Stimulated activated CD8-positive, alpha-beta memory T cell treated with anti-CD3 and anti-CD28 coated beads, Interleukin-15, amount 100 ng/mL, for 4 hours (primary cell): ENCODE data around the gene PTPN1.
"Not testable (repeated sequence)": the region's sequence is repeated elsewhere in the genome, so short reads cannot be mapped to it uniquely, and the experiment has no call there.

Experiments
- DNase-seq, 2 donors: peaks; one replicate each; pipeline ENCODE4 v3.0.0-alpha.2; 2020; ENCODE audit warnings: low read depth in 2 of 2

PTPN1 gene

GRCh38 chr20:50608750-50609104 lies 98.5 kb downstream of the PTPN1 start:
- no peak for DNase-seq

DNA sequence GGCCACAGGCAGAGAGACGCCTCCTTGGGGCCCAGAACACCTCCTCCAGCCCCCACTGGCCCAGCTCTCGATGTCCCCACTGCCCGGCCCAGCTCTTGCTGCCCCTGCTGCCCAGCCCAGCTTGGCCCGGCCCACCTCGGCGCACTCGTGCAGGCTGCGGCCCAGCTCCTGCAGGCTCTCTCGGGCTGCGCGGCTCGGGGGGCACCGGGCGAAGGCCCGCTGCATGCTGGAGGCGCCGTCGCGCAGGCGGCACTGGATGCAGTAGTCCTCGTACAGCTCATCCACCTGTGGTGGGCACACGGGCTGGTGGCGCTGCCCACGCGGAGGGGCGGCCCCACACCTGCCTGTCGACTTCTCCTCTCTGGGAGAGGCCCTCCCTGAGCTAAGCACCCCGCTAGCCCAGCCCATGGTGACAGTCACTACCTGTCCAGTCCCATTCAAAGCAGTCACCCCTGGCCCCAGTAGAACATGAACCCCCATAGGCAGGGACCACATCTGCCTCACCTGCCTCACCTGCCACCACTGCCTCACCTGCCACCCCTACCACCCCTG lies 99.3 kb downstream of the PTPN1 start:
- no peak for DNase-seq

DNA sequence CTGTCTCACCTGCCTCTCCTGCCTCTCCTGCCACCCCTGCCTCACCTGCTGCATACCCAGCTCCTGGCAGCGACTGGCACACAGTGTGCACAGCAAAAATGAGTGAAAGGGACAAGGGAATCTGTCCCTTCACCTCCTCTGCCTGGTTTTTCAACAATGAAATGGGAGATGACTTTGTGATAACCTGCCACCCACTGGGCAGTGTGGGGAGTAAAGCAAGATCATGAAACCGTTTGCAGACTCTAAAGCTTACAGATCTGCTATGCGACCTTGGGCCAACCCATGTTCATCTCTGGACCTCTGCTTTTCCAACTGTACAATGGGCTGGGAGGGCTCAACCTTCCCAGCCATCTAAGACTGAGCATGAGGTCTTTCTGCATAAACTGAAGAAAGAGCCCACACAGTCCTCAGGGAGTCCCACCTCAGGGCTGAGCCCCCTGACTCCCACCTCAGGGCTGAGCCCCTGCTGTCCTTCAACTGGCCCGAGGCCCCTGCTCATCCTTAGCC lies 100.1 kb downstream of the PTPN1 start:
- no peak for DNase-seq

- no peak for DNase-seq
Observed at GRCh38 chr20:50611128-50611810, 101.1 kb downstream of the PTPN1 start.

- DNase-seq: no peak
Observed at GRCh38 chr20:50613438-50614169, 103.4 kb downstream of the PTPN1 start.

DNA sequence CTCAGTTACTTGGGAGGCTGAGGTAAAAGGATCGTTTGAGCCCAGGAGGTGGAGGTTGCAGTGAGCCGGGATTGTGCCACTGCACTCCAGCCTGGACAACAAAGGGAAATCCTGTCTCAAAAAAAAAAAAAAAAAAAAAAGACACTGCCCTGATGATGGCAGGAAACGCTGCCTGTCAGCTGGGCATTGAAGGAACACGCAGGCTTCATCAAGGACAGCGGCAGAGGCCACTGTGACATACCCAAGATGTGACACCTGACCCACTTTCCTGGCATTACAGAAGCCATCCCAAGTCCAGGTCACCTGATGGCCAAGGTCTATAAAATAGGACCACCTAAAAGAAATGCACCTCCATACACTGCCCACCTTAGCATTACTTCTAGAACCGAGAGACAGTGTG lies 105.2 kb downstream of the PTPN1 start:
- DNase-seq: no peak

DNA sequence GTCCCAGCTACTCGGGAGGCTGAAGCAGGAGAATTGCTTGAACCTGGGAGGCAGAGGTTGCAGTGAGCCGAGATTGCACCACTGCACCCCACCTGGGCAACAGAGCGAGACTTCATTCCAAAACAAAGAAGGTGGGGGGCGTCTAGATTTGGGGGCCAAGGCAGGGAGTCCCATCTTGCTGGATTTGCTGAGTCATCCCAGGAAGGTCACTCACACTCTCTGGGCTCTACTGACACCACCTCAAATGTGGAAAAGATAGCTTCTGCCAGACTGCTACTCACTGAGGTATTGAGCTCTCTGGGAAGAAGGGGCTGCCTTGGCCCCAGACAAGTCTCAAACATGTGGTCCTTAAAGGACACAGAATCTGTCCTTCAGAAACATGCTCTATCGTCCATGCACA lies 106.8 kb downstream of the PTPN1 start:
- no peak for DNase-seq

DNA sequence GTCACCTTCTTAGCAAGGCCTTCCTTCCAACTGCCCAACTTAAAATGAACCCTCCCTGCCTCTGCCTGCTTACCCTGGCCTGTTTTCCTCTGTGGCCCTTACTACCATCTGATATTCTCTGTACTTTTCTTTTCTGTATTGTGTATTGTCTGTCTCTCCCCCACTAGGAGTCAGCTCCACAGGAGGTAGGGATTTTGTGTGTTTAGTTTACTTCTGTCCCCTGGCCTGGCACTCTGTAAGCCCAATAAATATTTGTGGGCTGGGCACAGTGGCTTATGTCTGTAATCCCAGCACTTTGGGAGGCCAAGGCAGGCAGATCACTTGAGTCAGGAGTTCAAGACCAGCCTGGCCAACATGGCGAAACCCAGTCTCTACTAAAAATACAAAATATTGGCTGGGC lies 108.4 kb downstream of the PTPN1 start:
- DNase-seq: no peak

GRCh38 chr20:50620459-50620858 lies 110.3 kb downstream of the PTPN1 start:
- DNase-seq: not testable (repeated sequence)

DNA sequence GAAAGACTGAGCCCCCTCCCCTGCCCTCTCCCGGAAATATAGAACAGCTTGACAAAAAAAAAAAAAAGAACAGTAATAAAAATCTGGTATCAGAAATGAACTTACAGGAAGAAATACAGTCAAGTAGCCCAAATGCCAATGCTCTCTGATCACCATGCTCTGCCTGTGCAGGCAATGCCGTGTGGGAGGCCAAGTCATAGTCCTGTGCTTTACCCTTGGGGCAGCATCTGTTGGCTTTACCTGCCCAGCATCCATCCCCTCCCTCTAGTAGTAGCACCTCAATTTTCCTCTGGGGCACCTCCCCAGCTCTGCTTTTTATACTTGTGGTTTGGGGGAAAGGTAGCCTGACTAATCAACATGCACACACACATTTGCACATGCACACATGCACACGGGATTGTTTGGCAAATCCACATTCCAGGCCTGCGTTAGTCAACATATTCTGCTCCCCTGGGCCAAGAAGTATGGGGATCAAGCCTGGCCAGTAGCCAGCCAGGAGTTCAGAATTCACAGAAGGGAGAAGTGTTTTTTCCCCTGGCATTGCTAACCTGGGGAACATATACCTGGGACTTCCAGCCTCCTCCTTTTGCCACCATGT lies 111.0 kb downstream of the PTPN1 start:
- no peak for DNase-seq

DNA sequence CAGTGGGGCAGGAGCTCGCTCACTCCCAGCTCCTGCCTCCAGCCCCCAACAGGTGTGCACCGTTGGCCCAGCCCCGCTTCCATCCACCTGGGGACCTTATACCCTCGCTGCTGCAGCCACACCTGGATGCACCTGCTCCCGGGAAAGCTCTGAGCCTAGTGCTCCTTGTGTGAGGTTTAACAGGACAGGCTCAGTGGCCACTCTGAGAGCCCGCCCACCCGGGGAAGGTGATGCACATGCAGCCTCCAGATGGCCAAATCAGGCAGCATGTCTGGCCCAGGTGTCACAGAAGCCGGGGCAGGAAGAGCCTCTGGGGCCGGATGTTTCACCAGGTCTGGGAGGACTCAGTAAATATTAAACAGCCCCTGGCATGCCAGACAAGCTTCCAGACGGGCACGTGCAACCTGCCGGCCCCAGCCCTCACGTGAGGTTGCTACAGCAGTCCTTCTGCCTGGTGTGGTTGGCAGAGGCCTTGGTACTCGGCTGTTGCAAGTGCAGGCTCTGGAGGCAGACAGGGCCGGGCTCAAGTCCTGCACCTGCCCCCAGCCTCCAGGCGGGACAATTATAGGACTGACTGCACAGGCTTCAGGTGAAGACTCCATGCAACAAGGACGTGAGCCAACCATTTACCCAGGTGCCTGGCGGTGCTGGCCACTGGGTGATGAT lies 114.3 kb downstream of the PTPN1 start:
- DNase-seq: no peak

DNA sequence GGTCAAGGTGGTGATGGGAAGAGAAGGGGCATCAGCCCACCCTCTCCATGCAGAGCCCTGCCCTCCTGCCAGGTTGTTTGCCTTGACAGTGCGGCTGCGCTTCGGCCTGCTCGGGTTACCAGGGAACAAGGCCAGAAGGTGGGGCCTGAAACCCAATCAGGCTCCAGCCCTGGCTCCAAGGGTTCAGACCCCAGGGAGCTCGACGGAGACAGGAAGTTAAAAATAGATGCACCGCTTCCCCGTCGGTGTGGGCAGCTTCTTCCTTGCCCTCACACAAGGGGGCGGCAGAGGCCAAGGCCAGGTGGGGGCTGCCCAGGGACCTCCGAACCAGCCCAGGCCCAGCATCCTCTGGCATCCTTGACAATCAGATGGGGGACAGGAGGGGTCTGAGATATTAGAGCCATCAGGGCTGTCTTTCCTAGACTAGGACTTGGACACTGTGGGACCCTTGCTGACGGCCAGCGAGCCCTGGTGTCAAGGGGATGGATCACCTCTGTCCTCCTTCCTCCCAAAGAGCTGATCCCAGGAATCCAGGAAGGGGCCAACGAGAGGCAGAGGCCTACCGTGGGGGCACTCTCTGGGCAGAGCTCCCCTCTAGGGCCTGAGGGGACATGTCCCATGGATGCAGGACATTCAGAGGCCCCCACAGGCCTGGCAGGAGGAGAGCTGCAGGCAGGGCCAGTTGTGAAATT lies 115.9 kb downstream of the PTPN1 start:
- DNase-seq: no peak

DNA sequence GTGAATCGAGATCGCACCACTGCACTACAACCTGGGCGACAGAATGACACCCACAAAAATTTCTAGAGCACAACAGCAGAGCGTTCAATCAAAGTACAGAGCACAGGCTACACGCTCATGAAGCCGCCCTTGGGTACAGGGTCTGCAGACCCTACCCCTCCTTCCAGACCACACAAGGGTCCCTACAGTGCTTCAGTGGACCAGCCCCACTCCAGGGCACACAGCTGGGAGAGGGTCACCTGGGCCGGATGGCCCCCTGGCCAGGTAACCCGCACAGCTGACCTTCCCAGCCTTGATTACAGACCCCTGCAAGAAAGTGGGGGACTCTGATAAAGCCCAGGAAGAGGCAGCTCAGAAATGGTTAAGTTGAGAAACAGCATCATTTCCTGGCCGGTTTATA lies 117.6 kb downstream of the PTPN1 start:
- DNase-seq: no peak

DNA sequence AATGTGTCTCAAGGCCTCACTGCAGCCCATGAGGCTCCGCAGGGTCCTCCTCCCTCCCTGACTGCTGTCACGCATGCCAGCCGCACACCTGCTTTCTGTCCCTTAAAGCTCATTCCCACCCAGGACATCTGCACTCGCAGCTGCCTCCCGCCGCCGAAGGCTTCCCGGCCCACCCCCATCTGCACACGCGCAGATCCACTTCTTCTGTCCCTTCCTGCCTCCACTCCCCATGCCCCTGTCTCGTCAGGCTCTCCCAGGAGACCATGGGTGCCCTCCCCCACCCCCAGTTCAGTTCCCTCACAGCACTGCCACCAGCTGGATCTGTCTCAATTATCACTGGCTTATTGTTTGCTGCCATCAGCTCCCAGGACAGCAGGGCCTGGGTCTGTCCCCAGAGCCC lies 118.1 kb downstream of the PTPN1 start:
- DNase-seq: no peak

GRCh38 chr20:50628853-50629669 lies 118.9 kb downstream of the PTPN1 start:
- no peak for DNase-seq

- no peak for DNase-seq
Observed at GRCh38 chr20:50629670-50630045, 119.5 kb downstream of the PTPN1 start.

DNA sequence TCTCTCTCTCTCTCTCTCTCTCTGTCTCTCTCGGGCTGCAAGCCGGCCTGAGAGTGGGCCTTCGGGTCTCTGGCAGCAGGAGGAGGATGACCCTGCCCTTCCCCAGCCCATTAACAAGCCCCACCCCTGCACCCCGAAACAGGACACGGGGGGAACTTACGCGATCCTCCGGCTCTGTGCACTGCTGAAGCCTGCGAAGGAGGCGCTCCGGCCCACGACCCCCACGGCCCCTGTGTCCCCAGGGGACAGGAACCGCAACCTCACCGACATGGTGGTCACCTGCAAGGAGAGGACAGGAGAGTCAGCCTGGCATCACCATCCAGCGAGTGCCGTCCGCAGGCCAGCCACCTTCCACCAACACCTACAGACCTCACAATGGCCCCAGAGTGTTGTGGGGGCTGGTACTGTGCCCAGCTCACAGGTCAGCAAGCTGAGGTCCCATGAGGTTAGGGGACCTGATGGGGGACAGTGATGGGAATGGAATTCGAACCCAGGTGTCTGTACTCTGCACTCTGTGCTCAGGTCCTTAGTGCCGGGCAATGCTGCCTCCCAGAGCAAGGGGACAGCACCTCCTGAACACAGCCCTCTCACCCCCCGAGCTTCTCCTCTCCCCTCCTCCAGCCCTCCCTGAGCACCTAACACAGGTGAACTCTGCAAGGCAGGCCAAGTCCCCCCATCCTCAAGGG lies 120.5 kb downstream of the PTPN1 start:
- no peak for DNase-seq

DNA sequence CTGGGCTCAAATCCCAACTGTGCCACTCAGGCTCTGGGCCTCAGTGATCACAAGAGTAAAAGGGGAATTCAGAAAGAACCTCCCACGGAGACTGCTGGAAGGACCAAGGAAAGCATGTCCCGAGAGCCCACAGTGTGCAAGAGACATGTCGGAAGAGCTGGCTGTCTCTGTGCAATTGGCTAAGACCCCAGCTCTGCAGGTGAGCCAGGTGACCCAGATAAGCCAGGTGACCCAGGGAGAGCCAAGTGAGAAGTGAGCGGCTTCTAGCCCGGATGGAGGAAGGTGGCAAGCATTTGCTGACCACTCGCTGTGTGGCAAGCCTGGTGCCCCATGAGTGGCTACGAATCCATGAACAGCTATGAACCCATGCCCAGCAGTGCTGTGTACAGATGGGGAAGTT lies 122.1 kb downstream of the PTPN1 start:
- DNase-seq: no peak

- DNase-seq: no peak
Observed at GRCh38 chr20:50632701-50633100, 122.5 kb downstream of the PTPN1 start.

DNA sequence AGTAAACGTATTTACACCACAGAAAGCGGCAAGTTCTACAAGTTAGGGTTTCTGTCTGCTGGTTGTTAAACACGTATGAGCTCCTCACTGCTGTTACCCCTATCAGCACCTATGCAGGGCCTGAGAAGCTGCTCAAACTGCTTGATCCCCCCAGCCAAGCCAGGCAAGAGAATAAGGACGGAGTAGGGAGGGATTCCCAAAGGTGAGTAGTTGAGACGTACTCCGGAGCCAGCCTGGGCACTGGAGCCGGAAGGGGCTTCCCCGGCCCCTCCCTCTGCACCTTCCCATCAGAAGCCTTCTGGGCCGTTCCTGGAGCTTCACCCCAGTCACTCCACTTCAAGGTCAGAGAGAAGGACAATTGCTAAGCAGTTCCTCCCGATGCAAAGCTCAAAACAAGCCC lies 123.2 kb downstream of the PTPN1 start:
- DNase-seq: no peak
